Stimulated activated CD8-positive, alpha-beta memory T cell treated with anti-CD3 and anti-CD28 coated beads, Interleukin-4, amount 100 ng/mL, for 48 hours (primary cell): ENCODE measurements around the gene ADCY3.

Experiments
- DNase-seq: peaks from one replicate; pipeline ENCODE4 v3.0.0-alpha.2; 2020

Gene ADCY3

DNA sequence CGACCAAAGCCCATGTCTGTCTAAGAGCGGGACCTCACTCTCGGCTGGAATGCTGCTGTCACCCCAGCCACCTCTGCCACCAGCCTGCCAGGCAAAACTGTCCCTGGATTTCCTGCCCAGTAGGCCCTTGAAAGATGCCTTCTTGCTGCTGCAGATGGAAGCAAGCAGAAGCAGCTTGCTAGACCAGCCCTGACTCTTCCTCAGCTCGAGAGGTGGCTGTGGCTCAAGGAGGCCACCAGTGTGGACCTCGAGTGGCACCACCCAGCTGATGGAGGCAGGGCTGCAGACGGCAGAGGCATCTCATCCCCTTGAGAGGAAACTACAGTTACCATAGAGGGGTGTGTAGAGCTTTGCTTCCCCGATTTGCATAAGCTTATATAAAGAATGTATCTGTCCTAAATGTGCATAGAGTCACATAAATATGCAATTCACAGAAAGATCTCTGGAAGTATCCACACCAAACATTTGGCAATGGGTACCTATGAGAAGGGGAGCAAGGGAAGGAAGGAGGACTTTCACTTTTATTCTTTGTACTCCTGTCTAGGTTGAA lies 20.6 kb downstream of the ADCY3 start:
- no peak for DNase-seq

DNA sequence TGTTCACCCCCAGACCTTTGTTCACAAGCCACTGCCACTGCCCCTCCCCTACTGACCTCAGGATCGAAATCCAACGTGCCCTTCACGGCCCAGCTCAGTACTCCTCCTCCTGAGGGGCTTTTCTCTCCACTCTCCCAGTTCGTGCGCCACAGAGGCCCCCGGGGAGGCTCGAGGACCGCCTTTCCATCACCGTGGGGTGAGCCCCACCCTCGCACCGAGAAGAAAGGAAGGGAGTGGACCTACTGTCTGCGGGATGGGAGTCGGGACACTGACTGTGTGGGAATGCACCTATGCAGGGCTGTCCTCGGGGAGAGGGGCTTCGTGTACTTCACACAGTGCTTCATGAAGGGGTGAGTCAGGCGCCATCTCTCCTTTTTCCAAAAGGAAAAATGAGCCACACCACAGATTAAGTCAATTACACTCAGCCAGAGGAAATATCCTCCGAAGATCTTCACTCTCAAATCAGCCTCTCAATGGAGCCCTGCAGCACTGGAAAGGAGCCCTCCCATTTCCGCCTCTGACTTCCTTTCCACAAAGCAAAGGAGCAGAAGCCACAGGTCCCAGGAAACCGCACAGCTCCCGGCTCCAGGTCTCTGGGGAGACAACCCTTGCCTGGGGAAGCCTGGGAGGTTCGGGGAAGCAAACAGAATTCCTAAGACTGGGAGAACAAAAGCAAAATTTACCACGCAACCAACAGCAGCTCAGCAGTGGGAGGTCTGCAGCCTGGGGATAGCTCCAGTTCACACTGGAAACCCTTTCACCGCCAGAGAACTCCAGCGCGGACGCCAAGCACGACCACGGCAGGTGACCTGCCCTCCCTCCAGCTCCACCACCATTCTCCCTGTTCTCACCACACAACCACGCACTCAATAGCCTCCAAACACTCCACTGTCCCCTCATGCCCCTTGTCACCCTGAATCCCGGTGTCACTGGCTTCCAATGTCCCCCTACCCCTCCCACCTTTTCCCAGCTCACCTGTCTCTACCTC lies 21.6 kb downstream of the ADCY3 start:
- DNase-seq: no peak

DNA sequence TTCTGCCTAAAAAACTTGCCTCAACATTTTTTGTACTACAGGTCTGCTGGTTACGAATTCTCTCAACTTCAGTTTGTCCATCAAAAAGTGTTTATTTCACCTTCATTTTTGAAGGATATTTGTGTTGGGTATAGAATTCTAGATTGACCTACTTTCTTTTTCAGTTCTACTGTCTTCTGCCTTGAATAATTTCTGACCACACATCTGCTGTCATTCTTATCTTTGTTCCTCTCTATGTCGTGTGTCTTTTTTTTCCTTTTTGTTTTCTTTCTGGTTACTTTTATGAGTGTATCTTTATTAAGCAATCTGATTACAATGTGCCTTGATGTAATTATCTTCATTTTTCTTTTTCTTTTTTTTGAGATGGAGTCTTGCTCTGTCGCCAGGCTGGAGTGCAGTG lies 25.3 kb downstream of the ADCY3 start:
- no peak for DNase-seq

DNA sequence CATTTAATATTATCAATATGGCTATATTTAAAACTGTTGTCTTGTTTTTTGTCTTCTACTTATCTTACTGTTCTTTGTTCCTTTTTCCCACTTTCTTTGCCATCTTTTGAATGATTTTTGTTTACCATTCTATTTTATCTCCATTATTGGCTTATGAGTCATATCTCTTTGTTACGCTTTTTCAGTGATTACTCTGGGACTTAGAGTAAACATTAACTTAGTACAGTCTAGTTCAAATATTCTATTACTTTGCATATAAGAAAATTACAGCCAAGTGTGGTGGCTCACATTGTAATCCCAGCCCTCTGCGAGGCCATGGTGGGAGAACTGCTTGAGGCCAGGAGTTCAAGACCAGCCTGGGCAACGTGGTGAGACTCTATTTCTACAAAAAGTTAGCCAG lies 26.1 kb downstream of the ADCY3 start:
- DNase-seq: no peak

DNA sequence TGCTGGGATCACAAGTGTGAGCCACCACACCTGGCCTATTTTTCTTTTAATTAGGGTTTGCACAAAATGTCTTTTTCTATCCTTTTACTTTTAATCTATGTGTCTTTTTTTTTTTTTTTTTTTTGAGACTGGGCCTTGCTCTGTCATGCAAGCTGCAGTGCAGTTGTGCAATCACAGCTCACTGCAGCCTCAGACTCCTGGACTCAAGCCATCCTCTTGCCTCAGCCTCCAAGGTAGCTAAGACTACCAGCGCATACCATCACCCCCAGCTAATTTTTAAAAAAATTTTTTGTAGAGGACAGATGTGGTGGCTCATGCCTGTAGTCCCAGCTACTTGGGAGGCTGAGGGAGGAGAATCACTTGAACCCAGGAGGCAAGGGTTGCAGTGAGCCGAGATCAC lies 27.1 kb downstream of the ADCY3 start:
- DNase-seq: no peak

DNA sequence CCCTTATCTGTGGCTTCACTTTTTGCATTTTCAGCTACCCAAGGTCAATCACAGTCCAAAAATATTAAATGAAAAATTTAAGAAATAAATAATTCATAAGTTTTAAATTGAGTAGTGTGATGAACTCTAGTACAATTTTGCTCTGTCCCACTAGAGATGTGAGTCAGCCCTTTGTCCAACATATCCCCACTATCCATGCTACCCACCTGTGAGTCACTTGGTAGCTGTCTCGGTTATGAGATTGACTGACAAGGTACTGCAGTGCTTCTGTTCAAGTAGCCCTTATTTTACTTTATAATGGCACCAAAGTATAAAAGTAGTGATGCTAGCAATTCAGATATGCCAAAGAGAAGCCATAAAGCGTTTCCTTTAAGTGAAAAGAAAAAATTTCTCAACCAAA lies 28.8 kb downstream of the ADCY3 start:
- DNase-seq: no peak

DNA sequence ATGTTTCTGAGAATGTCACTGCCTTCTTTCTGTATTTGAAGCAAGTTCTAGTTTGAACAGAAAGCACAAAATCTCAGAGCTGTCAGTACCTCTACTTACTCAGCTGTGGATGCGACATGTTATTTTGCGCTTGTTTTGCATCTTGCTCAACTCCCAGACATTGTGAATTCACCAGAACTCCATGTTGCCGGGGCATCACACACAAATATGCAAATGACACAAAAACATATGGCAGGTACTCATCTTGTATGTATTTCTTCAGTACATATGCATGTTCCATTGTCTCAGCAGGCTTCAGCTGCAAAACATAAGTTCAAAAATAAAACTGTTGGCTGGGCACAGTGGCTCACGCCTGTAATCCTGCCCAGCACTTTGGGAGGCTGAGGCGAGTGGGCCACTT lies 30.8 kb downstream of the ADCY3 start:
- no peak for DNase-seq

DNA sequence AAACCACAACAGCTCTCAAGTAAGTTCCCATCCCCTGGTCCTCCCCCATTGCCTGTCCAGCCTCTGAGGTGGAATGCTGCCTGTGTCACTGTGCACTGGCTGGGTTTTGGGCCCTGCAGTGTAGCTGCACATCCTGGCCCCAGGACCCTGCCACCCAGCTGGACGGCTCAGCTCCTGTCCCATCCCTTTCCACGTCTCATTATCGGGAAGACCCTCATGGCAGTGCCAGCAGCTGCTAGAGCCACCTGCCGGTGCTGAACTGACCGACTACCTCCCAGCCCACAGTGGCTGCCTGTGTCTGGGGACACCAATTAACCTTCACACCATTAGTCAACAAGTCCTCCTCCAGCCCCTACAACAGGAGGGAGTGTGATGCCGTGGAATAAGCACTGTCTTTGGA lies 31.9 kb downstream of the ADCY3 start:
- no peak for DNase-seq

DNA sequence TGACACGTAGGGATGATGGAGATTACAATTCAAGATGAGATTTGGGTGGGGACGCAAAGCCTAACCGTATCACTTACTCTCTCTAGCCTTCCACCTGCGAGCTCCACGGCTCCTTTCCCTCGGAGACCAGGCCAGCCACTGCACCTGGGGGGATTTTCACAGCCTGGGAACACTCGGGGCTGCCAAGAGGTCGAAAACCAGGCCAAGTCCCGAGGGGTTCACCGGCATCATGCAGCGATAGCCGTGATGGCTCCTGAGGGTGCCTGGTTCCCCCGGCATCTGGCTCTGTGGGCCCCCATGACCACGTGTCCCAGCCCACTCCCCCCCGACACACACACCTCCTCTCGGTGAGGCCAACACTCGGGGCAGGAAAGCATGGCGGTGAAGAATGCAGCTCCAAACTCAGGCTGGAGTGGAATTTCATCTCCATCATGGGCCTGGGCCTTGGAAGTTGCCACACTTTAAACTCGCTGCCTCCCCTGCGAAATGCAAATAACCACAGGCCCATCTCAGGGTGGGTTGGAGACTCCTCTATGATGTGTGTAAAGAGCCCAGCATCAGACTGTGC lies 32.6 kb downstream of the ADCY3 start:
- DNase-seq: no peak

DNA sequence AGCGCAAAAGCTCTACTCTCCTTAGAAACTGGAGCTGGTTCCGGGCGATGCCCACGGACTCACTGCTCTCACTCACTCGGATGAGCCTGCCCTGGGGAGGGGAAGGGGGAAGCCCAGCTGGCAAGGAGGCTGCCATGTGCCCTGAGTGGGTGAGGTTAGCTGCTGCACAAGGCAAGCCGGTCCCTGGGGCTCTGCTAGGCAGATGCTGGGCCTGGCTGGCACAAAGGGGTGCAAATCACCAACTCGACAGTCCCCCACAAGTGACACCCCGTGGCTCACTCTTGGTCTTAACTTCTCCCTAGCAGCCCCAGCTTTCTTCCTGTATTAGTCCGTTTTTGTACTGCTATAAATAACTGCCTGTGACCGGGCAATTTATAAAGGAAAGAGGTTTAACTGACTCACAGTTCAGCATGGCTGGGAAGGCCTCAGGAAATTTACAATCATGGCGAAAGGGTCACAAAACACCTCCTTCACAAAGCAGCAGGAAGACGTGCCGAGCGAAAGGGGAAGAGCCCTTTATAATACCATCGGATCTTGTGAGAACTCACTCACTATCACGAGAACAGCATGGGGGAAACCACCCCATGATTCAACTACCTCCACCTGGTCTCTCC lies 33.2 kb downstream of the ADCY3 start:
- no peak for DNase-seq

DNA sequence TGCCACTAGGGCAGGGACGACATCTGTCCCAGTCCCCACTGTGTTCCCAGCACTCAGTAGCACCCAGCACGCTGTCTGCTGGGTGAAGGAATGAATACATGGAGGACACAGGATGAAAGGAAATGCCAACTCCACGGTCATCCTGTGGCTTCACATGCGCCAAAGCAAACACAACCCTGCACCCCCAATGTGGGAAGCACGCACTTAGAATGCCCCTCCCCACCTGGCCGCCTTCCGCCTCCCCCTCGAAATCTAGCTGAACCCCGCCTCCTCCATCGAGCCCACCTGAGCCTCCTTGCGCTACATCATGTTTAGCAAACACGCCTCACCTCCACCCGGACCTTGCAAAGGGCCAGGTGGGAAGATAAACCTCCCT lies 33.9 kb downstream of the ADCY3 start:
- DNase-seq: no peak

DNA sequence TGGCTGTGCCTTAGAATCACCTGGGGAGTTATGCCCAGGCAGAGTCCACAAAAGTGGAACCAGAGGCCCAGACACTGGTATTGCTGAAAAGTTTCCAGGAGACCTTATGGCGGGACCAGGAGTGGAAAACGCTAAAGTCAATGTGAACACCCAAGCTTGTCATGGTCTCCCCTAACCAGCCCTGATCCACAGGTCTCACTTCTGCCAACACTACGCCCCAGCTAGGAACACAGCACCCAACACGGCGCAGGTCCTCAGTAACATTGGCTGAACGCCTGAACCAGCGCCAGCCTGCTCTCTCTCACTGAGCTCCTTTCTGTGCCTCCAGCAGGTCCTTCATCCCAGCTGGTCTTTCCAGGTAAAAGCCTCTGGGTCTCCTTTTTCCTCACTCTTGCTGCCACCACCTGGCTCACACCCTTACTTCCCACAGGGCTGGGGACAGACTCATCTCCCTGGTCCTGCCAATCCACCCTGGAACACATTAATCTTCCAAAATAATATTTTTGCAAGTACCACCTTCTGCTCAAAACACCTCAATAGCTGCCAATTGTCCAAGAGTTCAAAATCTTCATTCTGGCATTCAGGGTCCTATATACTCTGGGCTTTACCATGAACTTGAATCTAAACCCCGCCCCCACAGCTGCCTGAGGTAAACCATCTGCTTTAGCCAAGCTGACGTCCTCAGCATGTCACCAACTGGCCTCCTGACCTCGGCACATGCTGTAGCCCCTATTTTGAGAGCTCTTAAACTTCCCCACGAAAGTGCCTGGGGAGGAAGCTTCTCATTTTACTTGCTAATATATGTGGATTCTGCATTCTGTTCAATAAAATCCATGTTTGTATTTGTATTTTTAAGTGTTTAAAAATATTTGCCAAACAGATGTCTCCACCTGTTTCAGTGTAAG lies 34.6 kb downstream of the ADCY3 start:
- no peak for DNase-seq

DNA sequence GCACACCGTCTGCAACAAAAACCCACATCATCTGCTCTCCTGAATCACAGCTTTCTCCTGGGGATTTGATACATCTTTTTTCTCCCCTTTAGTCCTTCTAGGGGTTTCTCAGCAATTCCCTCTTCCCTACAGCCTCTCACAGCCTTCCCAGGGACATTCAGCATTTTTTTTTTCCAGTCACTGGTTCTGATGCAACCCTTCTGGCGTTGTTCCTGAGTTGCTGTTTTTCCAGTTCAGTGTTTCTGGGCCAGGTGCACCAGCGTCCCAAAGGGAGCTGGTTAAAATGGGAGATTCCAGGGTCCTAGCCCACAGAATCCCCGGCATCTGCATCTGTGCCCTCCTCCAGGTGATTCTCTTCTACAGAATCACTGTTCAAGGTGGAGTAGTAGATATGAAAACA lies 36.1 kb downstream of the ADCY3 start:
- DNase-seq: no peak

DNA sequence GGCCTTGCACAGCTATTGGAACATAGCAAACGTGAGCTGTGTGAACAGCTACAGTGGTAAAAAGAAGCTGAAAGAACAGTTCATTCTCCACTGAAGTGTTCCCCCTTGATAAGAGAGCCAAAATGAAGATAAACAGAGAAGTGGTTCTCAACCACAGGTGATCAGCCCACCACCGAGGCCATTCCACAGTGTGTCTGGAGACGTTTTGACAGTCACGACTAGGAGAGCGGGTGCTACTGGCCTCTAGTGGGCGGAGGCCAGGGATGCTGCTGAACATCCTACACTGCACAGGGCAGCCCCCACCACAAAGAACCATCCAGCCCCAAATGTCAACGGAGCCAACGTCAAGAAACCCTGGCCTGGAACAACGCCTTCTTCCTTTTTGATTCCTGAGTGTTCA lies 38.4 kb downstream of the ADCY3 start:
- no peak for DNase-seq

DNA sequence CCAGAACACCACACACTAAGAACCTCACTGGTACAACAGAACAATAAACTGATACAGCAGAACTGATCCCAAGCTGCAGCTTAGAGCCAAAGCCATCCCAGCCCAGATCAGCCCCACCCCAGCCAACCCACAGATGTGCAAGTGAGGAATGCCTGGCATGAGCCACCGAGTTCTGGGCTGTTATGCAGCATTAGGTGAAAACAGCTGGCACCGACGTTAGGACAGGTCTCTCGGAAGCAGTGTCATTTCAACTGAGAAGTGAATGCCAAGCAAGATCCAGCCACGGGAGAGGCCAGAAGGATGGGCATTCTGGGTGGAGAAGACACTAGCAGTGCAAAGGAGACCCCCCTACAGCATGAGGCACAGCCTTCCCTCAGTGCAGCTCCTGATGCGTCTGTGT lies 38.9 kb downstream of the ADCY3 start:
- DNase-seq: no peak

DNA sequence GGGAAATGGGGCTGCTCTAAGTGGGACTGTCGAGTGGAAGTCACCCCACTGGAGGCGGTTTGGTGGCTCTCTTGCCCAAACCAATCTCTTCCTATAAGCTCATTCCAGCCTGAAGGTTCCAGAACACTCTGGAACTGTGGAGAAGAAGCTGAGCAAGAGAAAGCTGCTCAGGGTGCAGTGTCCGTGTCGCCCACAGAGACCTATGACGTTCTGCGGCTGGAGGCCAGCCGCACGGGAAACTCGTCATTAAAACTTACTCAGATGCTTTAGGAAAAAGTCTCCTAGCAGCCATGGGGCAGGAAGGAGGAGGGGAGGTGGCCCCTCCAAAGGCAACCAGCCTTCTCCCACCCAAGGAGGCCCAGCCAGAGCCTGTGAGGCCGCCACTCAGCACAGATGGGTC lies 41.7 kb downstream of the ADCY3 start:
- DNase-seq: no peak

DNA sequence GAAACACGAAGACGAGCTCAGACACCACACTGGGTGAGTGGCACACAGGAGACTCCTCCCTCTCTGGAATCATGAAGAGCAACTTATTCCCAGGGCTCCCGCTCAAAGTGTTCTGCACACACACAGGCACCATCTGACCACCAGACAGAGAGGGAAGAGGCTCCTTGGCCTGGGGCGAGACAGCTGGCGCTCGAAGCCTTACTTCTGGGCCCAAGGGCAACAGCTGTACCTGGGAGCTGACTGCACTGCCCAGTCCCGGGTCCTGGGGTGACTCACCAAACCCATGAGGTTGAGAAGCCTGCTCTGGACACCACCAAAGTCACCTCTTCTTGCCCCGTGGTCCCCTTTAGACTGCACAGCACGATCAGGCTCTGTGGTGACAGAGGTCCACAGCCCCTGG lies 42.4 kb downstream of the ADCY3 start:
- no peak for DNase-seq

DNA sequence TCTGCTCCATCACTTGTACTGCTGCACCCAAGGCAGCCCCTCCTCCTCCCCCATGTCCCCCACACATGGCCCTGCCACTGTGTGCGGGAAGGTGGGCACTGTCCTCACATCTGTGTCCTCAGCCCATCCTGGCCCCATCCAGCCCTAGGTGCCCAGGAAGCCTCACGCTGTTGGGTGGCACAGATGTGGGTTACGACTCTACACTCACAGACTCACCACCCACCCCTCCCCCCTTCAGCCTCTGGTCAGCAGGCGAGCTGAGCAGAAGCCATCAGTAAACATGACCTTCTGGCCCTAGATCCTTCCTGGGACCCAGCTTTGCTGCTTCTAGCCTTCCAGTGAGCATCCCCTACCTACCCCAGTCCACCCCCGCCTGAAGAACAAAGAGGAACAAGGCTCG lies 43.0 kb downstream of the ADCY3 start:
- DNase-seq: no peak

DNA sequence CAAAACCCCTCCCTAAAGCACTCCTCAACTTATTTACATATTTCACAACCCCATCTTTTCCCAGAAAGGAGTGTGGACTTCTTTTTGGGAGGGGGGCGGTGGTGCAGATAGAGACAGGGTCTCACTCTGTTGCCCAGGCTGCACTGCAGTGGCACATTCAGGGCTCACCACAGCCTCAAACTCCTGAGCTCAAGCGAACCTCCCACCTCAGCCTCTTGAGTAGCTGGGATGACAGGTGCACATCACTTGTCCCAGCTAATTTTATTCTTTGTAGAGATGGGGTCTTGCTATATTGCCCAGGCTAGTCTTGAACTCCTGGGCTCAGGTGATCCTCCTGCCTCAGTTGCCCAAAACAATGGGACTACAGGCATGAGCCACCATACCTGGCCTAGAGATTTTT lies 44.1 kb downstream of the ADCY3 start:
- no peak for DNase-seq

DNA sequence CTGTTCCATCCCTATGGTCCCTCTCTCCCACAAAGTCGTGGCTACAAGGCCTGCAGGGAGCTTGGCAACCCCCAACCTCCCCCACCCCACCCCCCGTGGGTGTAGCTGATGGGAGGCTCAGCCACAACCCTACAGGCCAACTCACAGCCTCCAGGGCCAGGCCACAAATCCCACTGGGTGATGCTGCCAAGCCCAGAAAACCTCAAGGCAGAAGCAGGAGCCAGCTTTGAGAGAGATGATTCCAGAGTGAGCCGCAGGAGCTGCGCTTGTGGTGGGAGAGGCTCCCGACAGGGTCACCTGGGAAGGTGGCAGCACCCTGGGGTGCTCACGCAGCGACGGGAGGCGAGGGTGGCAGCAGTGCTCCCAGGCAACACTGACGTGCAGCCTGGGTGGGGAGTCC lies 44.8 kb downstream of the ADCY3 start:
- DNase-seq: no peak

DNA sequence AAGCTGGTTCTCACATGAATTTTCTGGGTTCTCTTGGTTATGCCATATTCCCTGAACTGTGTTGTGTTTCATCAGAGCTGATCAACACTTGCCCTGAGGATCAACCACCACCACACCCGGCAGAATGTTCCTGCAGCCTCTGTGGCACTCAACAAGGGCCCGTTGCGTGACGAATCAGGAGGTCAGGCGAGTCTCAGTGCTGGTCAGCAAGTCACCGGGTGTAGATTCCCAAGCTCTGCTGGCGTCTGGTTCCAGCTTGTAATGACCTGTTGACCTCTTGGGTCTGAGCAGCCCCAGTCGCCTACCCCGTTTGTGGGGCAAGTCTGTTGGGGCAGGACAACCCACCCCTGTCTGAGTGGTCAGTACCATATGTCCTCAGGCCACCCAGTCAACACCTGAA lies 46.0 kb downstream of the ADCY3 start:
- no peak for DNase-seq

DNA sequence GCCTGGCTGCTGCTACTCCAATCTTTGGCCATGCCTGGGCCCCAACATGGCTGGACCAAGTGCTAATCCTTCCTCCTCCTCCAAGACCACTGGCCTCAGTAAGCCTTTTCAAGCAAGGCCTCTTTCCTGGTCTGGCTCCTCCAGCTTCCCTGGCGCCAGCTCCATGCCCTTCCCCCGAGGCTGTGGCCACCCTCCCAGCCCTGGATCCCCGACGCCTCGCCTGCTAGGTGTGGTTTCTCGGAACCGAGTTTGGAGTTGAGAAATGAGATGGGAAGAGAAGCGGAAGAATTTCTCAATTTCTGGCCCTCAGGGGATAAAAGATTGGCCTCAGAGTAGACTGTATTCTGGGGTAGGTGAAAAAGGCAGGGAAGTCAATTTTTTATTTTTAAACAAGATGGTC lies 46.4 kb downstream of the ADCY3 start:
- no peak for DNase-seq
